Measurements from ENCODE around the gene IGFBP3.
A peak's percentile ranks its signal among the peaks of the same experiment; 100 is the strongest.

IGFBP3 gene

GRCh38 chr7:45920502-45921380 lies at the start of gene IGFBP3:
Gene IGFBP3 (minus strand): TSS chr7:45921272. CDS start chr7:45921140, 132 bp downstream.
- H3K9me3 ChIP-seq: no peaks in the 10 kb centered on the region
- H3K4me3 ChIP-seq: peak within 1 kb of the TSS; percentile 64 to 67
- TF ChIP-seq, protein P1, sequence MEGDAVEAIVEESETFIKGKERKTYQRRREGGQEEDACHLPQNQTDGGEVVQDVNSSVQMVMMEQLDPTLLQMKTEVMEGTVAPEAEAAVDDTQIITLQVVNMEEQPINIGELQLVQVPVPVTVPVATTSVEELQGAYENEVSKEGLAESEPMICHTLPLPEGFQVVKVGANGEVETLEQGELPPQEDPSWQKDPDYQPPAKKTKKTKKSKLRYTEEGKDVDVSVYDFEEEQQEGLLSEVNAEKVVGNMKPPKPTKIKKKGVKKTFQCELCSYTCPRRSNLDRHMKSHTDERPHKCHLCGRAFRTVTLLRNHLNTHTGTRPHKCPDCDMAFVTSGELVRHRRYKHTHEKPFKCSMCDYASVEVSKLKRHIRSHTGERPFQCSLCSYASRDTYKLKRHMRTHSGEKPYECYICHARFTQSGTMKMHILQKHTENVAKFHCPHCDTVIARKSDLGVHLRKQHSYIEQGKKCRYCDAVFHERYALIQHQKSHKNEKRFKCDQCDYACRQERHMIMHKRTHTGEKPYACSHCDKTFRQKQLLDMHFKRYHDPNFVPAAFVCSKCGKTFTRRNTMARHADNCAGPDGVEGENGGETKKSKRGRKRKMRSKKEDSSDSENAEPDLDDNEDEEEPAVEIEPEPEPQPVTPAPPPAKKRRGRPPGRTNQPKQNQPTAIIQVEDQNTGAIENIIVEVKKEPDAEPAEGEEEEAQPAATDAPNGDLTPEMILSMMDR (IDR thresholded peaks at IDR 0.05): peak in 1 of 2 experiments; percentile 25
- peaks cover 8 to 15% (median 14%) of the 10 kb centered on the region in 3 donors for H3K36me3 ChIP-seq
- peak within 1 kb of the TSS; percentile 73 to 74 for H3K27ac ChIP-seq
- DNase-seq: peak; percentile 44 to 82
- no peaks in the 10 kb centered on the region for H3K27me3 ChIP-seq
- intact Hi-C loops (cut with DNase I; ENCODE audit: low total_unique reads): loop anchor here (5.0 kb wide), 2 partner anchors 832 to 1332 kb away; no protein-coding TSS in a partner anchor
- H3K4me1 ChIP-seq: peaks cover 0 to 70% (median 57%) of the 10 kb centered on the region in 4 donors

DNA sequence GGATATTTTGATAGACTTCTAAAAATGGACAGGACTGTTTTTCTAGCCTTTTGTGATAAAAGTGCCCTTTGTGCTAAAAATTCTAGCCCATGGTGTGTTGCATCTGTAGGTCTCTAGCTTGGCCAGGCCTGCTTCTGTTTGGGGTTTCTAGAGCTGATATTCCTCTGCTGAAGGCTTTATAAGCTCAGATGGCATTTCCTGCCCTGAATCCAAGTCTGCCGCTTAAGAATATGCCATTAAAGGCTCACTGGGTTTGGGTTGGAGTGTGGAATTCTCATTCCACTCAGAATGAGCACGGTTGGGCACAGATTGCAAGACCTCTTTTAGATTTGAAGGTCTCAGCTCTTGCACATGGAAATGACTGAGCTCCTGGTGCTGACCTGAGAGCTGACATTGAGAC lies 49.4 kb upstream of the IGFBP3 start:
- TF ChIP-seq, protein P1 (IDR thresholded peaks at IDR 0.05): no peak
- Histone ChIP-seq H3K4me3 (no peak overlapping the region), H3K27me3 (no peaks in the 10 kb centered on the region), H3K9me3 (no peaks in the 10 kb centered on the region), H3K36me3 (no peaks in the 10 kb centered on the region), H3K27ac (peak overlapping the region; percentile 53 to 67), H3K4me1 (peaks cover 0 to 34% (median 15%) of the 10 kb centered on the region in 4 donors)
- intact Hi-C loops (cut with DNase I; ENCODE audit: low total_unique reads): no loop called here
- no peak for DNase-seq

DNA sequence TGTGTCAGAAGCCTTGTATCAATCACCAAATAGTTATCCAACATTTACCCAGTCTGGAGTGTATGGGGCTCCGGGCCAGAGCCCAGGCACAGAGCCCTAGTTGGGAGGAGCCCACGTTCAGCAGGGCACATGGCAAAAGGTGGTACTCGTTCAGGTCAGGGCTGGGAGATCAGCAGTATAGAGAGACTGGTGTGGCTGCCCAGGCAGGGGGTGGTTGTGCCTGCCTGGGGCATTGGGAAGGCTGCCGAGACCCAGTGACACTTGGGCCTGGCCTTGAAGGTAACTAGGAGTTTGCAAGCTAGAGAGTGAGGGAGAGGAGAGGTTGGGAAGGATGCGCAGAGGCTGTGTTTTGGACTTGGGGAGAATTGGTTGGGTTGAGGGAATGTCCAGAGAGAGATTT lies 48.9 kb upstream of the IGFBP3 start:
- peak overlapping the region; percentile 53 to 67 for H3K27ac ChIP-seq
- H3K36me3 ChIP-seq: no peaks in the 10 kb centered on the region
- DNase-seq: peak in 1 of 2 donors; percentile 46
- no peak overlapping the region for H3K4me3 ChIP-seq
- TF ChIP-seq, protein P1 (IDR thresholded peaks at IDR 0.05): no peak
- peaks cover 0 to 34% (median 15%) of the 10 kb centered on the region in 4 donors for H3K4me1 ChIP-seq
- intact Hi-C loops (cut with DNase I; ENCODE audit: low total_unique reads): no loop called here
- no peaks in the 10 kb centered on the region for H3K27me3 ChIP-seq
- no peaks in the 10 kb centered on the region for H3K9me3 ChIP-seq

DNA sequence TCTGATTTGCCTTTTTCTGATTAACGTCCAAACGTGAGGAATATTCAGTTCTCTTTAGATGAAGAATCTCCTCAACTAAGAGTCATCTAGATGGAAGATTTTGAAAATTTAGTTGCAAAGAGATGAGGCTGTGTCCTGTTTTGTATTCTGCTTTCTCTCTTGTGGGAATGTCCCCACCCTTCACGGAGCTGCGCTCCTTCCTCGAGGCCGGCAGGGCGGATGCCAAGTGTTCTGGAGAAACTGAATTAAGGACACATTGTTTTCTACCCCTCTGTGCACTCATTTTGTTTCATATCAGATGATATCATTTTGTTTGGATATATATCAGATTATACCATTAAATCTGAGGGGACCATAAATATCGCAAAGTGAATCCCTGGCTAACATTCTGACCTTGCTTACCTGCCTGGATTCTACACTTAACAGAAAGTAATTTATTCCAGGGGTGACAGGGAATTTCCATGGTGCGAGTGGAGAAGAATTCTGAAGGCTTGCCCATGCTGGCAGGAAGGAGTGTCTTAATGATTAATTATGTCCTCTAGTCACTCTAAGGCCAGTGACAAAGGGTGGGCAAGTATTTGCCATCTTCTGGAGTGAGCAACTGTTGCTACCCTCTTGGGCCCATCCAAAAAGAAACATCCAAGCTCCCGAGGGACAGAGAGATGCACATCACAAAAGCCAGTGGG lies 47.9 kb upstream of the IGFBP3 start:
- no peaks in the 10 kb centered on the region for H3K27me3 ChIP-seq
- H3K4me3 ChIP-seq: no peak overlapping the region
- peak overlapping the region in 1 of 2 donors; percentile 67 for H3K27ac ChIP-seq
- H3K36me3 ChIP-seq: no peaks in the 10 kb centered on the region
- intact Hi-C loops (cut with DNase I; ENCODE audit: low total_unique reads): no loop called here
- peaks cover 0 to 26% (median 14%) of the 10 kb centered on the region in 4 donors for H3K4me1 ChIP-seq
- H3K9me3 ChIP-seq: no peaks in the 10 kb centered on the region
- DNase-seq: no peak
- TF ChIP-seq, protein P1 (IDR thresholded peaks at IDR 0.05): no peak

GRCh38 chr7:45968312-45968711 lies 47.2 kb upstream of the IGFBP3 start:
- peaks cover 0 to 26% (median 13%) of the 10 kb centered on the region in 4 donors for H3K4me1 ChIP-seq
- H3K27me3 ChIP-seq: no peaks in the 10 kb centered on the region
- no peak overlapping the region for H3K27ac ChIP-seq
- TF ChIP-seq, protein P1 (IDR thresholded peaks at IDR 0.05): no peak
- H3K9me3 ChIP-seq: no peaks in the 10 kb centered on the region
- no peak for DNase-seq
- intact Hi-C loops (cut with DNase I; ENCODE audit: low total_unique reads): no loop called here
- H3K4me3 ChIP-seq: no peak overlapping the region
- no peaks in the 10 kb centered on the region for H3K36me3 ChIP-seq
